ENCODE measurements around the gene GABRB1.

DNA sequence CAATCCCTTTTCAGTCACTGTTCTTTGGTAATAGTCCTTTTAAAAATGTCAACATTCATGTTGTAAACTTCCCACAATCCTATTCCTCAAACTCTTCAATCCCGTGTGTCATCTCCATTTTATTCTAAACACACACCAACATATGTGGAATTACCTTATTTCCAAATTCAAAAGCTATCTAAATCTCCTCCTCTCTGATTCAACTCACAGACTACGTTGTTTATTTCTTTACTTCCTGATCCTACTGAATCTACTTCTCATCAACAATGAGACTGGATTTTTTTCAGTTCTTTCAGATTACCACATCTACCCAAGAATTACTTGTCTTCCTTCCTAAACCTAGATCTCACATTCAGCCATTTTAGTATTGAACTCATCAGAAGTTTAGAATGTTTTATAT is 188.2 kb downstream of the GABRB1 start:
- no peak for TF ChIP-seq CTCF (IDR thresholded peaks at IDR 0.05)
- TF ChIP-seq POLR2A (IDR thresholded peaks at IDR 0.05), result no peak

Measured in right lobe of liver (tissue), 4 donors.